Measurements from ENCODE around the gene CTNNA3. TPM values are rescaled to one million over a fixed set of nuclear protein-coding genes. Genes with fewer than 3 reads are reported as not detected.

The CTNNA3 gene
- polyA plus RNA-seq, 1 donor from 2014 or later: 0.14 TPM

DNA sequence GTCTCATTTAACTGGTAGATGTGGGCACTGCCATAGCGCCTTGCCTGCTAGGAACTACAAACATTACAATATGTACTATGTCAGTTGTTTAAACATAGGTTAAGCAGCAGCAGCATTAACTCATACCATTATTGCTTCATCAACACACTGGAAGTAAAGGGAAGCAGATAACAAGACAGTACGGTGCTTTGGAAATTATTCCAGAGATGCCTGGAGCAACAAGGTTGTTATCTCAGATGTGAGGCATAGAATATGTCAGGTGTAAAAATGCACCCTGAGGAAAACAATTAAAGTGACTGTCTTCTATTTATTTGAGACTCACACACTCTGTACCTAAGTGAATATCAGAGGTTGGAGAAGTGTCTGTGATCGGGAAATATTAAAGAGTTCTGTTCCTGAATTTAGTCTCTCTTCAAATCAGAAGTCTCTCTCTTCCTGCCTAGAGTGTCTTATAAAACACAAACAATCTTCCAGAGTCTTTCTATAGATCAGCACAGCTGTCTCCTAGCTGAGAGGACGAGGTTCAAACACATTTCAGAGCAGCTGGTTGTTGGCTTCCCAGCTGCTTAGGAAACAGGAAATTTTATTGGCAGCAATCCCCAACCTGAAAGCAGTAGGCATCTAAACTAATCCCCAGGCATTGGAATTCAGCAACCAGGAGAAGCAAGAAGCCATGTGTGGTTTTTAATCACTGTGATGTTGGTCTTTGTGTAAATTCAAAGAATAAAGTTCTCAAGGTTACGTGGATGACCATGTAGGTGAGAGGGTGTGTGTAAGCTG, 1764.5 kb downstream of the CTNNA3 start:
- no peak overlapping the region for H3K4me3 ChIP-seq (ENCODE audit: low read length)
- TF ChIP-seq RAD21 (conservative IDR thresholded peaks at IDR 0.05): no peak
- no peak for TF ChIP-seq SMC3 (conservative IDR thresholded peaks at IDR 0.05; ENCODE audit: poor library complexity)
- no peak for TF ChIP-seq EZH2 (IDR thresholded peaks at IDR 0.05; ENCODE audit: borderline replicate concordance, insufficient read depth, low read length, poor library complexity, severe bottlenecking)
- TF ChIP-seq MXI1 (conservative IDR thresholded peaks at IDR 0.05; ENCODE audit: poor library complexity, severe bottlenecking): no peak
- no peak for TF ChIP-seq TAF1 (IDR thresholded peaks at IDR 0.05; ENCODE audit: low read depth)
- TF ChIP-seq, protein P1, sequence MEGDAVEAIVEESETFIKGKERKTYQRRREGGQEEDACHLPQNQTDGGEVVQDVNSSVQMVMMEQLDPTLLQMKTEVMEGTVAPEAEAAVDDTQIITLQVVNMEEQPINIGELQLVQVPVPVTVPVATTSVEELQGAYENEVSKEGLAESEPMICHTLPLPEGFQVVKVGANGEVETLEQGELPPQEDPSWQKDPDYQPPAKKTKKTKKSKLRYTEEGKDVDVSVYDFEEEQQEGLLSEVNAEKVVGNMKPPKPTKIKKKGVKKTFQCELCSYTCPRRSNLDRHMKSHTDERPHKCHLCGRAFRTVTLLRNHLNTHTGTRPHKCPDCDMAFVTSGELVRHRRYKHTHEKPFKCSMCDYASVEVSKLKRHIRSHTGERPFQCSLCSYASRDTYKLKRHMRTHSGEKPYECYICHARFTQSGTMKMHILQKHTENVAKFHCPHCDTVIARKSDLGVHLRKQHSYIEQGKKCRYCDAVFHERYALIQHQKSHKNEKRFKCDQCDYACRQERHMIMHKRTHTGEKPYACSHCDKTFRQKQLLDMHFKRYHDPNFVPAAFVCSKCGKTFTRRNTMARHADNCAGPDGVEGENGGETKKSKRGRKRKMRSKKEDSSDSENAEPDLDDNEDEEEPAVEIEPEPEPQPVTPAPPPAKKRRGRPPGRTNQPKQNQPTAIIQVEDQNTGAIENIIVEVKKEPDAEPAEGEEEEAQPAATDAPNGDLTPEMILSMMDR (IDR thresholded peaks at IDR 0.05; ENCODE audit: poor library complexity, severe bottlenecking): no peak
- TF ChIP-seq, protein P2, sequence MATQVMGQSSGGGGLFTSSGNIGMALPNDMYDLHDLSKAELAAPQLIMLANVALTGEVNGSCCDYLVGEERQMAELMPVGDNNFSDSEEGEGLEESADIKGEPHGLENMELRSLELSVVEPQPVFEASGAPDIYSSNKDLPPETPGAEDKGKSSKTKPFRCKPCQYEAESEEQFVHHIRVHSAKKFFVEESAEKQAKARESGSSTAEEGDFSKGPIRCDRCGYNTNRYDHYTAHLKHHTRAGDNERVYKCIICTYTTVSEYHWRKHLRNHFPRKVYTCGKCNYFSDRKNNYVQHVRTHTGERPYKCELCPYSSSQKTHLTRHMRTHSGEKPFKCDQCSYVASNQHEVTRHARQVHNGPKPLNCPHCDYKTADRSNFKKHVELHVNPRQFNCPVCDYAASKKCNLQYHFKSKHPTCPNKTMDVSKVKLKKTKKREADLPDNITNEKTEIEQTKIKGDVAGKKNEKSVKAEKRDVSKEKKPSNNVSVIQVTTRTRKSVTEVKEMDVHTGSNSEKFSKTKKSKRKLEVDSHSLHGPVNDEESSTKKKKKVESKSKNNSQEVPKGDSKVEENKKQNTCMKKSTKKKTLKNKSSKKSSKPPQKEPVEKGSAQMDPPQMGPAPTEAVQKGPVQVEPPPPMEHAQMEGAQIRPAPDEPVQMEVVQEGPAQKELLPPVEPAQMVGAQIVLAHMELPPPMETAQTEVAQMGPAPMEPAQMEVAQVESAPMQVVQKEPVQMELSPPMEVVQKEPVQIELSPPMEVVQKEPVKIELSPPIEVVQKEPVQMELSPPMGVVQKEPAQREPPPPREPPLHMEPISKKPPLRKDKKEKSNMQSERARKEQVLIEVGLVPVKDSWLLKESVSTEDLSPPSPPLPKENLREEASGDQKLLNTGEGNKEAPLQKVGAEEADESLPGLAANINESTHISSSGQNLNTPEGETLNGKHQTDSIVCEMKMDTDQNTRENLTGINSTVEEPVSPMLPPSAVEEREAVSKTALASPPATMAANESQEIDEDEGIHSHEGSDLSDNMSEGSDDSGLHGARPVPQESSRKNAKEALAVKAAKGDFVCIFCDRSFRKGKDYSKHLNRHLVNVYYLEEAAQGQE (IDR thresholded peaks at IDR 0.05; ENCODE audit: borderline replicate concordance): no peak
- no peaks in the 10 kb centered on the region for H3K9me2 ChIP-seq (ENCODE audit: insufficient read depth, low read length)
- no peaks in the 10 kb centered on the region for H3K9me3 ChIP-seq (ENCODE audit: low read length)
- H3K36me3 ChIP-seq (ENCODE audit: insufficient read depth, low read length): no peaks in the 10 kb centered on the region
- no peak overlapping the region for H3K4me2 ChIP-seq (ENCODE audit: low read length)
- H3F3A ChIP-seq (ENCODE audit: insufficient read depth, low read length, poor library complexity, severe bottlenecking): no peaks in the 10 kb centered on the region
- no peaks in the 10 kb centered on the region for H3K27me3 ChIP-seq (ENCODE audit: insufficient read depth, low read depth, low read length)
- H3K9ac ChIP-seq (ENCODE audit: low read length): no peak overlapping the region
- no peak overlapping the region for H2AFZ ChIP-seq (ENCODE audit: low read depth, low read length)
- no peaks in the 10 kb centered on the region for H4K20me1 ChIP-seq (ENCODE audit: insufficient read depth)
- no peaks in the 10 kb centered on the region for H3K79me2 ChIP-seq (replicated peaks; ENCODE audit: insufficient read depth, low read length)
- H3K27ac ChIP-seq (ENCODE audit: low read length): no peak overlapping the region

DNA sequence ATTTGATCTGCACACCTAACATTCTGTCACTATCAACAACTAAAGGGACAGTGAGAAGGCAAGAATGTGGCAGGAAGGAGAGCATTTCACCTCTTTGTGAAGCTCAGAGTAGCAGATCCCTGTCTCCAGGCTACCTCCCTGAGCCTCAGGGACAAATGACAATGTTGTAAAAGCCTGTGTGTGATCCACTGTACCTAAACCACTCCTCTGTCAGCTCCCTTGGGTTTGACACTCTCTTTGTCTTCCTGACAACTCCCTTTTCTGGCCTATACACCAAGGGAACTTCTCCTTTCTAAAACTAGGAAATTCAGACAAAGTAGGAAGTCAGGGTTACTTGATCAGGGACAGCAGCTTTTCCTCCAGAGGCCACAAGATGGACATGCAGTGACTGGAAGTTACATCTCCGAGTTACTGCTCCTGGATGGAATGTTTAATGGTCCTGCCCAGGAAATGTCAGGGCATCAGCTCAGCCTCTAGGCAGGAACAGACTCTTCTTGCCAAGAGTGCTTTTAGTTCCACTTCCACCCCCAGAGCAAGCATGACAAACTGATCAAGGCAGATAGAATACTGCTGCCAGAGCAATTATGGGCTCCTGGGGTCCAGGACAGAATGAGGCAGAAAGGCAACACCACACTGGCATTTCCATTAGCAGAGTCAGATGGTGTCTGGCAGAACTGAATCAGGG, 1784.7 kb downstream of the CTNNA3 start:
- H2AFZ ChIP-seq (ENCODE audit: low read depth, low read length): no peak overlapping the region
- no peaks in the 10 kb centered on the region for H3K36me3 ChIP-seq (ENCODE audit: insufficient read depth, low read length)
- no peaks in the 10 kb centered on the region for H3K79me2 ChIP-seq (replicated peaks; ENCODE audit: insufficient read depth, low read length)
- no peak overlapping the region for H3K27ac ChIP-seq (ENCODE audit: low read length)
- H3K9me2 ChIP-seq (ENCODE audit: insufficient read depth, low read length): no peaks in the 10 kb centered on the region
- no peak overlapping the region for H3K4me3 ChIP-seq (ENCODE audit: low read length)
- H4K20me1 ChIP-seq (ENCODE audit: insufficient read depth): no peaks in the 10 kb centered on the region
- no peak overlapping the region for H3K4me2 ChIP-seq (ENCODE audit: low read length)
- no peaks in the 10 kb centered on the region for H3F3A ChIP-seq (ENCODE audit: insufficient read depth, low read length, poor library complexity, severe bottlenecking)
- H3K9ac ChIP-seq (ENCODE audit: low read length): no peak overlapping the region
- TF ChIP-seq, protein P2 (IDR thresholded peaks at IDR 0.05; ENCODE audit: borderline replicate concordance): no peak
- no peak for TF ChIP-seq EZH2 (IDR thresholded peaks at IDR 0.05; ENCODE audit: borderline replicate concordance, insufficient read depth, low read length, poor library complexity, severe bottlenecking)
- TF ChIP-seq RAD21 (conservative IDR thresholded peaks at IDR 0.05): no peak
- TF ChIP-seq, protein P1 (IDR thresholded peaks at IDR 0.05; ENCODE audit: poor library complexity, severe bottlenecking): no peak
- no peak for TF ChIP-seq POLR2AphosphoS5 (IDR thresholded peaks at IDR 0.05)
- TF ChIP-seq EP300 (conservative IDR thresholded peaks at IDR 0.05; ENCODE audit: poor library complexity, severe bottlenecking): no peak
- no peak for TF ChIP-seq MXI1 (conservative IDR thresholded peaks at IDR 0.05; ENCODE audit: poor library complexity, severe bottlenecking)
- no peak for TF ChIP-seq SMC3 (conservative IDR thresholded peaks at IDR 0.05; ENCODE audit: poor library complexity)
- TF ChIP-seq TAF1 (IDR thresholded peaks at IDR 0.05; ENCODE audit: low read depth): no peak
- H3K9me3 ChIP-seq (ENCODE audit: low read length): no peaks in the 10 kb centered on the region
- no peaks in the 10 kb centered on the region for H3K27me3 ChIP-seq (ENCODE audit: insufficient read depth, low read depth, low read length)
